SU-DHL-6 (cell line): ENCODE results near the gene DNAJC10.
"Not testable (repeated sequence)": the region's sequence is repeated elsewhere in the genome, so short reads cannot be mapped to it uniquely, and the experiment has no call there.

ENCODE experiments used
- CTCF ChIP-seq: fragments of 200-600 bp; sonication (generic); IDR thresholded peaks from one replicate; pipeline ENCODE4 v1.5.1; 2017; ENCODE audit warnings: antibody characterized with exemption, mild to moderate bottlenecking, low read length, moderate library complexity; ENCODE audit not compliant: insufficient read depth, poor library complexity, severe bottlenecking
- EZH2phosphoT487 ChIP-seq: fragments of 200-600 bp; sonication (generic), shearing (Covaris generic); conservative IDR thresholded peaks from 2 replicates; pipeline ENCODE4 v1.6.1; 2018; ENCODE audit warnings: mild to moderate bottlenecking, antibody characterized with exemption, low read length, moderate library complexity, mixed read lengths

GRCh38 chr2:182782686-182783085 lies 66.6 kb downstream of the DNAJC10 start:
- not testable (repeated sequence) for TF ChIP-seq CTCF, EZH2phosphoT487
